ENCODE results near the gene TTC1.

Gene TTC1

GRCh38 chr5:160092514-160092913 lies 83.6 kb downstream of the TTC1 start:
- DNase-seq: no peak

- no peak for DNase-seq
These were observed 84.2 kb downstream of the TTC1 start for GRCh38 chr5:160092960-160093707.

DNA sequence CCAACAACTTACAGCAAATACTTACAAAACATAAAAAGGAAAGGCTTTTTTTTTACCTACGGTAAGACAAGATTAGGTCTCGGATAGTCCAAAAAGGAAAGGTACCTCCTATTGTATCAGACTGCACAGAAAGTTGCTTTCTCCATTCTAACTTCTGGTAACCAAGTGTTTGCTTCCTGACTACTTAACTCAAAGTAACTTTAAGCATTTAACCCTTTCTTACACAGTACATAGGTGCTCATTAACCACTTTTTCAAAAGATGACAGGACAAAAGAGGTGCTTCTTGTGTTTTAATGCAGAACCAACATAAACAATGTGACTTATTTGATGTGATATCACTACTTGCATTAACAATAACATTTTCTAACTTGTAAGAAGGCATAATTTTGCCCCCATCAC lies 87.2 kb downstream of the TTC1 start:
- DNase-seq: no peak

DNA sequence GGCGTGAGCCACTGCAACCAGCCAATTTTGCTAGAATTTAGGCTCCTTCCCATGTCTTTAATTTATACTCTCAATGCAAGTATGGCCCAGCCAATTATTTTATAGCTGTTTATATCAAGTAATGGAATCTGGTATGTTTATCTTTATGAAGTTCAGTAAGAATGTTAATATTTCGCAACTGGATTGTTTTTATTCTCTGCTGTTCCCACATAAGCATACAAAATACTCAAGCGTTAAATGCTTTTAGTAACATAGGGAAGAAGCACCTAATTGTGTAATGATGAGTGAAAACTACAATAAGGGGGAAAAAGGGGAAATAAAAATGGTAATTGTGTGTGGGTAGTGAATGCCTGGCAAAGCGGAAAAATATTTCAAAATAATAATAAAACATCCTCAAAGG lies 89.1 kb downstream of the TTC1 start:
- DNase-seq: no peak

- DNase-seq: no peak
These were observed 96.9 kb downstream of the TTC1 start for GRCh38 chr5:160105686-160106360.

GRCh38 chr5:160108124-160108523 lies 99.2 kb downstream of the TTC1 start:
- no peak for DNase-seq
